Activated naive CD4-positive, alpha-beta T cell treated with anti-CD3 and anti-CD28 coated beads for 36 hours (primary cell): ENCODE measurements around the gene DUSP11. TPM values are rescaled to one million over a fixed set of nuclear protein-coding genes. Genes with fewer than 3 reads are reported as not detected.
"Not testable (repeated sequence)": the region's sequence is repeated elsewhere in the genome, so short reads cannot be mapped to it uniquely, and the experiment has no call there.

Source experiments
- CTCF ChIA-PET: fragments of 350-600 bp; sonication (Branson Sonifier 250); formaldehyde crosslinking; loops from one replicate; lab custom pipeline; 2021; ENCODE audit warnings: antibody characterized with exemption; lab: Charles Lee
- DNase-seq: peaks from one replicate; pipeline ENCODE4 v3.0.0-alpha.2; 2020
- H3K27ac Mint-ChIP-seq: one replicate; pipeline ENCODE4 v1.8.0; 2021; ENCODE audit warnings: mild to moderate bottlenecking, mixed read lengths
- H3K27me3 Mint-ChIP-seq: one replicate; pipeline ENCODE4 v1.8.0; 2021; ENCODE audit warnings: low read depth, mixed read lengths
- H3K36me3 Mint-ChIP-seq: one replicate; pipeline ENCODE4 v1.8.0; 2021; ENCODE audit warnings: low read depth, mixed read lengths
- H3K4me1 Mint-ChIP-seq: one replicate; pipeline ENCODE4 v1.8.0; 2021; ENCODE audit warnings: low read depth, mixed read lengths
- H3K4me3 Mint-ChIP-seq: one replicate; pipeline ENCODE4 v1.8.0; 2021; ENCODE audit warnings: mild to moderate bottlenecking, moderate library complexity, mixed read lengths
- H3K9me3 Mint-ChIP-seq: one replicate; pipeline ENCODE4 v1.8.0; 2021; ENCODE audit warnings: mixed read lengths
- intact Hi-C: fragments of 100-400 bp; cut with micrococcal nuclease; formaldehyde crosslinking; loops from one replicate; pipeline ENCODE4 v1.15.1; 2023
- total RNA-seq, 2 experiments: library from RNA; stranded (reverse); gene quantifications; one replicate each; pipeline ENCODE4 v1.2.3, GENCODE V29; 2021

The DUSP11 gene
- total RNA-seq, 2 experiments from 2014 or later: 22.7 to 24.4 TPM

GRCh38 chr2:73770725-73771124 is 9.2 kb downstream of the DUSP11 start:
- H3K27ac Mint-ChIP-seq: no peak overlapping the region

DNA sequence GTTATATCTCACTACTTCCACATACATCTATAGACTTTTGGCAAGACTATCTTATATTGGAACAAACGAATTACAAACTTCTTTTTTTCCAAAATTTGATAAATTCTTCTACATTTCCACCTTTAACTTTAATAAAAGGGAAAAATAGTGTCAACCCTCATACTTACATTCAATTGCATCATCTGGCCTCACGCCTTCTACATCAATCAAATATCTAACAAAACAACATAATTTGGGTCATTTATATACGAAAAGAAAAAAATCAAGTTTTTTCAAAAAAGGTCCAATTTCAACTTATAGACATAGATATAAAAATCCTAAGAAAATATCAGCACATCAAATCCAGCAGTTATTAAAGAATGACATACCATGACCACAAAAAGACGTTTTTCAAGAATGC is 12.9 kb downstream of the DUSP11 start:
- H3K4me3 Mint-ChIP-seq: no peak overlapping the region
- peaks cover 29% of the 10 kb centered on the region for H3K36me3 Mint-ChIP-seq
- intact Hi-C loops: no loop called here
- no peaks in the 10 kb centered on the region for H3K9me3 Mint-ChIP-seq
- no peaks in the 10 kb centered on the region for H3K27me3 Mint-ChIP-seq
- CTCF ChIA-PET: no interaction called here
- no peak for DNase-seq
- no peak overlapping the region for H3K27ac Mint-ChIP-seq
- peaks cover 7% of the 10 kb centered on the region for H3K4me1 Mint-ChIP-seq

More at GRCh38 chr2:73770725-73771124, 9.2 kb downstream of the DUSP11 start:
- H3K4me1 Mint-ChIP-seq: peaks cover 11% of the 10 kb centered on the region
- no peak overlapping the region for H3K4me3 Mint-ChIP-seq
- no peaks in the 10 kb centered on the region for H3K9me3 Mint-ChIP-seq
- H3K36me3 Mint-ChIP-seq: peaks cover 28% of the 10 kb centered on the region
- DNase-seq: no peak
- CTCF ChIA-PET: no interaction called here
- intact Hi-C loops: loop anchor here (10.0 kb wide), 1 partner anchor 386 kb away; the partner anchor contains the start of gene ALMS1
- H3K27me3 Mint-ChIP-seq: no peaks in the 10 kb centered on the region

- peaks cover 32% of the 10 kb centered on the region for H3K36me3 Mint-ChIP-seq
- H3K9me3 Mint-ChIP-seq: no peaks in the 10 kb centered on the region
- H3K4me1 Mint-ChIP-seq: peaks cover 7% of the 10 kb centered on the region
- DNase-seq: no peak
- CTCF ChIA-PET: no interaction called here
- no peak overlapping the region for H3K4me3 Mint-ChIP-seq
- H3K27ac Mint-ChIP-seq: no peak overlapping the region
- H3K27me3 Mint-ChIP-seq: no peaks in the 10 kb centered on the region
- intact Hi-C loops: no loop called here
Observed at GRCh38 chr2:73766349-73766748, 13.6 kb downstream of the DUSP11 start.

- no peaks in the 10 kb centered on the region for H3K27me3 Mint-ChIP-seq
- no peak overlapping the region for H3K4me3 Mint-ChIP-seq
- peaks cover 2% of the 10 kb centered on the region for H3K4me1 Mint-ChIP-seq
- CTCF ChIA-PET: no interaction called here
- intact Hi-C loops: no loop called here
- no peak overlapping the region for H3K27ac Mint-ChIP-seq
- H3K36me3 Mint-ChIP-seq: peaks cover 28% of the 10 kb centered on the region
- DNase-seq: no peak
- no peaks in the 10 kb centered on the region for H3K9me3 Mint-ChIP-seq
Observed at GRCh38 chr2:73764945-73765344, 15.0 kb downstream of the DUSP11 start.

- H3K27ac Mint-ChIP-seq: no peak overlapping the region
- CTCF ChIA-PET: no interaction called here
- no peaks in the 10 kb centered on the region for H3K9me3 Mint-ChIP-seq
- intact Hi-C loops: no loop called here
- DNase-seq: no peak
- peaks cover under 1% of the 10 kb centered on the region for H3K4me1 Mint-ChIP-seq
- H3K27me3 Mint-ChIP-seq: no peaks in the 10 kb centered on the region
- H3K4me3 Mint-ChIP-seq: no peak overlapping the region
- peaks cover 30% of the 10 kb centered on the region for H3K36me3 Mint-ChIP-seq
Observed at GRCh38 chr2:73762571-73762970, 17.3 kb downstream of the DUSP11 start.

- H3K36me3 Mint-ChIP-seq: peaks cover 25% of the 10 kb centered on the region
- H3K4me1 Mint-ChIP-seq: no peaks in the 10 kb centered on the region
- CTCF ChIA-PET: interaction anchor here (0.7 kb wide), 1 partner anchor 67 kb away, joined by 3 read pairs; no protein-coding TSS in a partner anchor
- H3K27me3 Mint-ChIP-seq: no peaks in the 10 kb centered on the region
- no peak overlapping the region for H3K4me3 Mint-ChIP-seq
- no peaks in the 10 kb centered on the region for H3K9me3 Mint-ChIP-seq
- intact Hi-C loops: no loop called here
- DNase-seq: no peak
- no peak overlapping the region for H3K27ac Mint-ChIP-seq
Observed at GRCh38 chr2:73759904-73760303, 20.0 kb downstream of the DUSP11 start.

GRCh38 chr2:73759285-73759764 is 20.6 kb downstream of the DUSP11 start:
- H3K36me3 Mint-ChIP-seq: peaks cover 30% of the 10 kb centered on the region

DNA sequence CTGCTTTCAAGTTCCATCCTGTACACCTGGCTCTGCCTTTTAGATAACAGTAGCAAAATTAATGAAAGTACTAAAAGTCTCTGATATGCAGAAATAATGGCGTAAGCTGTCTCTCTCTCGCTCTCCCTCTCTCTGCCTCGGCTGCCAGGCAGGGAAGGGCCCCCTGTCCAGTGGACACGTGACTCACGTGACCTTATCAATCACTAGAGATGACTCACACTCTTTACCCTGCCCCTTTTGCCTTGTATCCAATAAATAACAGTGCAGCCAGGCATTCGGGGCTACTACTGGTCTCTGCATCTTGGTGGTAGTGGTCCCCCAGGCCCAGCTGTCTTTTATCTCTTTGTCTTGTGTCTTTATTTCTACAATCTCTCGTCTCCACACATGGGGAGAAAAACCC is 25.6 kb downstream of the DUSP11 start:
- H3K9me3 Mint-ChIP-seq, DNase-seq, H3K4me3 Mint-ChIP-seq, H3K27ac Mint-ChIP-seq, H3K4me1 Mint-ChIP-seq, H3K27me3 Mint-ChIP-seq: not testable (repeated sequence)
- peaks cover 18% of the 10 kb centered on the region for H3K36me3 Mint-ChIP-seq
- intact Hi-C loops: loop anchor here (1.0 kb wide), 1 partner anchor 67 kb away; no protein-coding TSS in a partner anchor
- CTCF ChIA-PET: interaction anchor here (0.6 to 0.7 kb wide), 2 partner anchors 25 to 1913 kb away, joined by 4 read pairs; no protein-coding TSS in a partner anchor

More at GRCh38 chr2:73759285-73759764, 20.6 kb downstream of the DUSP11 start:
- no peaks in the 10 kb centered on the region for H3K27me3 Mint-ChIP-seq
- H3K27ac Mint-ChIP-seq: no peak overlapping the region
- CTCF ChIA-PET: interaction anchor here (0.7 kb wide), 1 partner anchor 68 kb away, joined by 3 read pairs; no protein-coding TSS in a partner anchor
- DNase-seq: no peak
- intact Hi-C loops: no loop called here
- no peaks in the 10 kb centered on the region for H3K9me3 Mint-ChIP-seq
- no peak overlapping the region for H3K4me3 Mint-ChIP-seq
- no peaks in the 10 kb centered on the region for H3K4me1 Mint-ChIP-seq

- H3K4me3 Mint-ChIP-seq: no peak overlapping the region
- intact Hi-C loops: no loop called here
- H3K27me3 Mint-ChIP-seq: no peaks in the 10 kb centered on the region
- CTCF ChIA-PET: no interaction called here
- DNase-seq: no peak
- no peaks in the 10 kb centered on the region for H3K4me1 Mint-ChIP-seq
- H3K27ac Mint-ChIP-seq: no peak overlapping the region
- no peaks in the 10 kb centered on the region for H3K9me3 Mint-ChIP-seq
- H3K36me3 Mint-ChIP-seq: peaks cover 21% of the 10 kb centered on the region
Observed at GRCh38 chr2:73749314-73749713, 30.6 kb downstream of the DUSP11 start.

DNA sequence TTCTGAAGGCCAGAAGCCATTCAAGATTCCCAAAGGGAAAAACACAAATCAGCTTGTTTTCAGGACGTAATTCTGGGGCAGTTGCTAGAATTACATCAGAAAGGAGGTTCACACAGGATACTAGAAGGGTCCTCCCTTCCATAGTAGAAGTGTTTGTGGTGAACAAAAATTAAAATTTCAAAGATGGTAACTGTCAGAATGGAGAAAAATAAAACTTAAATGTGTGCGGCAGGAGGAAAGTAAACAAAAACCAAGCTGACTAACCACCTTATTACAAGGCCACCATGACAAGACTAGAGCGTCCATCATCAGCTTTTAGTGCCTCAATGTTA is 33.1 kb downstream of the DUSP11 start:
- CTCF ChIA-PET: interaction anchor here (0.6 kb wide), 1 partner anchor 402 kb away, joined by 3 read pairs; no protein-coding TSS in a partner anchor
- no peaks in the 10 kb centered on the region for H3K4me1 Mint-ChIP-seq
- intact Hi-C loops: no loop called here
- H3K36me3 Mint-ChIP-seq: peaks cover 30% of the 10 kb centered on the region
- H3K27ac Mint-ChIP-seq: no peak overlapping the region
- H3K4me3 Mint-ChIP-seq: no peak overlapping the region
- no peak for DNase-seq
- no peaks in the 10 kb centered on the region for H3K9me3 Mint-ChIP-seq
- no peaks in the 10 kb centered on the region for H3K27me3 Mint-ChIP-seq

DNA sequence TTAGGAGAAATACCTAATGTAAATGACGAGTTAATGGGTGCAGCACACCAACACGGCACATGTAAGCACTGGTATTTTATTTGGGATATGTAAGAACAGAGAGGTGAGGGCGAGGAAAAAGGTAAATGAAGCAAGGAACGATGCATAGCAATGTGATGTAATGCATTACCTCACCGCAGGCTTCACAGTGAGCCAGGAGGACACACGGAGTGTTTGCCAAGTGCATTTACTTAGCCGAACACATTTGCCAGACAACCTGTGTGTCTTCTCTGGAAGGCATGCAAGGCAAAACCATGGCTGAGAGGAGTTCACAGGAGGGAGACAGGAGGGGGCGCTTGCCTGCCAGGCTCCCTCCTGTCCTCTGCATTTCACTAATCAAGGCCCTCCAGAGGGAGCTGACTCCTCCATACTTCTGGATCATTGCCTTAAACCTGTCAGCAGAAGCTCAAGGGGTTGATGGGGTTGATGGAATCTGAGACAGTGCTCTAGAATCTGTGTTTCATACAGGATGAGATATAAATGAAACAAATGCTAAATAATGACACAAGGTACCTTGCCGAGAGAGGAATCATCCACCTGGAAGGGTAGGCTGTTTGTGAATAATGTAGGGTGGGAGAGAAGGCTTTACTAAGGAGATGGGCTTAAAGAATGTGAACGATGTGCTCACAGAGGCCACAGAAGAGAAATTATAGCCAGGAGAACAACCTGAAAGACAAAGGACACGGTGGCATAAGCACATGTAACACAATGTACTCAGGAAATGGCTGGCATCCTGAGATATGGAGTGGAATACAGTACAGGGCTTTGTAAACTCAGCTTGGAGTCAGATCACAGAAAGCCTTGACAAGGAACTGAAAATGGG is 33.7 kb downstream of the DUSP11 start:
- Mint-ChIP-seq H3K36me3 (peaks cover 32% of the 10 kb centered on the region), H3K4me1 (no peaks in the 10 kb centered on the region), H3K27ac (no peak overlapping the region), H3K9me3 (no peaks in the 10 kb centered on the region), H3K27me3 (no peaks in the 10 kb centered on the region), H3K4me3 (no peak overlapping the region)
- intact Hi-C loops: no loop called here
- DNase-seq: no peak
- CTCF ChIA-PET: interaction anchor here (0.6 kb wide), 1 partner anchor 402 kb away, joined by 3 read pairs; no protein-coding TSS in a partner anchor

GRCh38 chr2:73740767-73741166 is 39.1 kb downstream of the DUSP11 start:
- CTCF ChIA-PET: no interaction called here
- intact Hi-C loops: no loop called here
- no peak overlapping the region for H3K27ac Mint-ChIP-seq
- H3K36me3 Mint-ChIP-seq: peaks cover 34% of the 10 kb centered on the region
- H3K27me3 Mint-ChIP-seq: no peaks in the 10 kb centered on the region
- H3K4me3 Mint-ChIP-seq: no peak overlapping the region
- DNase-seq: no peak
- H3K4me1 Mint-ChIP-seq: peaks cover 13% of the 10 kb centered on the region
- no peaks in the 10 kb centered on the region for H3K9me3 Mint-ChIP-seq
